Left ventricle myocardium inferior (tissue), 1 donor: ENCODE results near the gene CCNE1. TPM values are rescaled to one million over a fixed set of nuclear protein-coding genes. Genes with fewer than 3 reads are reported as not detected.

Source experiments
- DNase-seq: peaks from one replicate; pipeline ENCODE4 v3.0.0-alpha.2; 2020
- H3K27ac ChIP-seq: fragments of 200-600 bp; replicated peaks from 2 replicates; pipeline ENCODE4 v1.8.0; 2021
- H3K27me3 ChIP-seq: fragments of 200-600 bp; 2 replicates; pipeline ENCODE4 v1.8.0; 2021; ENCODE audit warnings: low read depth
- H3K36me3 ChIP-seq: fragments of 200-600 bp; 2 replicates; pipeline ENCODE4 v1.8.0; 2021
- H3K4me1 ChIP-seq: fragments of 200-600 bp; 2 replicates; pipeline ENCODE4 v1.8.0; 2021
- H3K4me3 ChIP-seq: fragments of 200-600 bp; 2 replicates; pipeline ENCODE4 v1.8.0; 2021; ENCODE audit warnings: mild to moderate bottlenecking, moderate library complexity
- H3K9me3 ChIP-seq: fragments of 200-600 bp; replicated peaks from 2 replicates; pipeline ENCODE4 v1.8.0; 2021
- CTCF ChIP-seq: fragments of 200-600 bp; IDR thresholded peaks from 2 replicates; pipeline ENCODE4 v1.8.0; 2021; ENCODE audit warnings: antibody characterized with exemption, mild to moderate bottlenecking, borderline replicate concordance
- intact Hi-C: fragments of 100-400 bp; cut with micrococcal nuclease; formaldehyde crosslinking; loops from one replicate; pipeline ENCODE4 v1.11.0; 2022
- total RNA-seq: library from RNA; stranded (reverse); fragmentation: NEBNext Ultra II Directional; extraction: Animal tissue kit (Norgen Biotek cat#: 25700); gene quantifications from one replicate; pipeline ENCODE4 v1.2.1, GENCODE V29; 2021
- donor health status: DM: no; HTN: yes; CAD: no; lungs with severe emphysema.

CCNE1 gene
- total RNA-seq, 1 donor from 2014 or later = 3.1 TPM

GRCh38 chr19:29806098-29806866 lies 5.5 kb upstream of the CCNE1 start:
- intact Hi-C loops = no loop called here
- Histone ChIP-seq H3K4me1 (peaks cover 28% of the 10 kb centered on the region), H3K27me3 (no peaks in the 10 kb centered on the region), H3K9me3 (no peaks in the 10 kb centered on the region), H3K27ac (peak overlapping the region; percentile 42), H3K4me3 (no peak overlapping the region), H3K36me3 (no peaks in the 10 kb centered on the region)
- no peak for TF ChIP-seq CTCF
- peak; percentile 67 for DNase-seq

GRCh38 chr19:29807178-29807577 lies 4.6 kb upstream of the CCNE1 start:
- no peak for TF ChIP-seq CTCF
- peaks cover 29% of the 10 kb centered on the region for H3K4me1 ChIP-seq
- no peak for DNase-seq
- no peaks in the 10 kb centered on the region for H3K36me3 ChIP-seq
- intact Hi-C loops = no loop called here
- H3K4me3 ChIP-seq = no peak overlapping the region
- H3K9me3 ChIP-seq = no peaks in the 10 kb centered on the region
- H3K27ac ChIP-seq = no peak overlapping the region
- no peaks in the 10 kb centered on the region for H3K27me3 ChIP-seq

- no peak for TF ChIP-seq CTCF
- Histone ChIP-seq H3K4me1 (peaks cover 34% of the 10 kb centered on the region), H3K36me3 (no peaks in the 10 kb centered on the region), H3K27me3 (no peaks in the 10 kb centered on the region), H3K27ac (no peak overlapping the region), H3K4me3 (no peak overlapping the region), H3K9me3 (no peaks in the 10 kb centered on the region)
- DNase-seq = no peak
- intact Hi-C loops = no loop called here
Measured at GRCh38 chr19:29807870-29808405, 3.9 kb upstream of the CCNE1 start.

- H3K9me3 ChIP-seq = no peaks in the 10 kb centered on the region
- no peaks in the 10 kb centered on the region for H3K36me3 ChIP-seq
- intact Hi-C loops = no loop called here
- H3K27me3 ChIP-seq = no peaks in the 10 kb centered on the region
- H3K27ac ChIP-seq = peak overlapping the region; percentile 77
- DNase-seq = no peak
- no peak overlapping the region for H3K4me3 ChIP-seq
- peaks cover 34% of the 10 kb centered on the region for H3K4me1 ChIP-seq
- TF ChIP-seq CTCF = no peak
Measured at GRCh38 chr19:29809795-29810503, 1.8 kb upstream of the CCNE1 start.

GRCh38 chr19:29810504-29810871 lies 1.3 kb upstream of the CCNE1 start:
- no peak for DNase-seq
- TF ChIP-seq CTCF = no peak
- H3K4me3 ChIP-seq = peak overlapping the region; percentile 73
- peak overlapping the region; percentile 77 for H3K27ac ChIP-seq
- no peaks in the 10 kb centered on the region for H3K36me3 ChIP-seq
- no peaks in the 10 kb centered on the region for H3K9me3 ChIP-seq
- no peaks in the 10 kb centered on the region for H3K27me3 ChIP-seq
- intact Hi-C loops = no loop called here
- peaks cover 30% of the 10 kb centered on the region for H3K4me1 ChIP-seq
